DND-41 (cell line): ENCODE data around the gene BBS9.

Experiments
- EZH2 ChIP-seq: IDR thresholded peaks from 3 replicates; pipeline ENCODE4 v1.6.1; 2012; ENCODE audit warnings: borderline replicate concordance, low read depth, mild to moderate bottlenecking, moderate library complexity, low read length, inconsistent platforms; ENCODE audit not compliant: severe bottlenecking
- TF ChIP-seq, protein P1 (sequence below): IDR thresholded peaks from 2 replicates; pipeline ENCODE4 v1.5.1; 2012; ENCODE audit warnings: borderline replicate concordance, low read length, moderate library complexity, mild to moderate bottlenecking; ENCODE audit not compliant: poor library complexity, severe bottlenecking; ENCODE audit errors: extremely low read depth

- TF ChIP-seq, protein P1, sequence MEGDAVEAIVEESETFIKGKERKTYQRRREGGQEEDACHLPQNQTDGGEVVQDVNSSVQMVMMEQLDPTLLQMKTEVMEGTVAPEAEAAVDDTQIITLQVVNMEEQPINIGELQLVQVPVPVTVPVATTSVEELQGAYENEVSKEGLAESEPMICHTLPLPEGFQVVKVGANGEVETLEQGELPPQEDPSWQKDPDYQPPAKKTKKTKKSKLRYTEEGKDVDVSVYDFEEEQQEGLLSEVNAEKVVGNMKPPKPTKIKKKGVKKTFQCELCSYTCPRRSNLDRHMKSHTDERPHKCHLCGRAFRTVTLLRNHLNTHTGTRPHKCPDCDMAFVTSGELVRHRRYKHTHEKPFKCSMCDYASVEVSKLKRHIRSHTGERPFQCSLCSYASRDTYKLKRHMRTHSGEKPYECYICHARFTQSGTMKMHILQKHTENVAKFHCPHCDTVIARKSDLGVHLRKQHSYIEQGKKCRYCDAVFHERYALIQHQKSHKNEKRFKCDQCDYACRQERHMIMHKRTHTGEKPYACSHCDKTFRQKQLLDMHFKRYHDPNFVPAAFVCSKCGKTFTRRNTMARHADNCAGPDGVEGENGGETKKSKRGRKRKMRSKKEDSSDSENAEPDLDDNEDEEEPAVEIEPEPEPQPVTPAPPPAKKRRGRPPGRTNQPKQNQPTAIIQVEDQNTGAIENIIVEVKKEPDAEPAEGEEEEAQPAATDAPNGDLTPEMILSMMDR: no peak
- no peak for TF ChIP-seq EZH2
These were observed 481.6 kb downstream of the BBS9 start for GRCh38 chr7:33610918-33611317.
